Measurements from ENCODE around the gene ITGA8.

DNA sequence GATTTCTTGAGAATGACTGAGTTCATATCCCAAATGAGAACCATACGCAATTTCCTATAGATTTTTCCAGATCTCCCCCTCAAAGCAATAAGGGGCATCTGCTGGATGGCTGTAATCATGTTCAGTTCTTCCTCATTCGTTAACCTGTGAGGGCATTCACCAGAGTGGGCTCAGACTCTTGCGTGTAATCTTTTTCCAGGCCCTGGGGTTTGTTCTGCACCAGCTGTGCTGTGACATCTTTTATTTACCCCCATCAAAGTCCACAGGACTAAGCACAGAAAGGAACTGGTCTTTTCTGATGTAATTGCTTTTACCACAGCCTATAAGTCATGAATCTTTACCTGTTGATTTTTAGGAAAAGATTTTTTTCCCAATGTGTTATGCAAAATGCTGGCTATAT, 27.9 kb upstream of the ITGA8 start:
- TF ChIP-seq EZH2 (IDR thresholded peaks at IDR 0.05; ENCODE audit: borderline replicate concordance, low read length) (no peak), CTCF (IDR thresholded peaks at IDR 0.05; ENCODE audit: low read length) (no peak)

All from OCI-LY1 (cell line).